Caco-2 (cell line): ENCODE measurements around the gene SLC9A7. TPM values are rescaled to one million over a fixed set of nuclear protein-coding genes. Genes with fewer than 3 reads are reported as not detected.

Source experiments
- BruUV-seq: library from RNA; stranded (reverse); fragments of 400-500 nt; replicated peaks from 2 replicates; lab custom pipeline; 2021; lab: Mats Ljungman, UMichigan
- CTCF ChIA-PET: fragments of 300-600 bp; sonication (Branson Sonifier 250); formaldehyde crosslinking; loops from one replicate; lab custom pipeline; 2022; ENCODE audit warnings: antibody characterized with exemption; lab: Charles Lee
- POLR2A ChIA-PET: fragments of 300-600 bp; sonication (Branson Sonifier 250); formaldehyde crosslinking; loops from one replicate; lab custom pipeline; 2022; ENCODE audit warnings: antibody characterized with exemption; lab: Charles Lee
- DNase-seq, 2 experiments: peaks; one replicate each; pipeline versions ENCODE4 v3.0.0 to v3.0.0-alpha.2; 2020 to 2022
- H3K27me3 ChIP-seq: replicated peaks from 2 replicates; pipeline ENCODE4 v1.6.0; 2011; ENCODE audit warnings: low read length; ENCODE audit not compliant: control insufficient read depth, insufficient read depth
- H3K36me3 ChIP-seq: 2 replicates; pipeline ENCODE4 v1.5.1; 2011; ENCODE audit warnings: low read length; ENCODE audit not compliant: control insufficient read depth, insufficient read depth
- H3K4me1 ChIP-seq: fragments of 250-450 bp; sonication (Bioruptor Pico); 2 replicates; pipeline ENCODE4 v1.5.1; 2020; ENCODE audit warnings: mild to moderate bottlenecking
- H3K4me3 ChIP-seq: 2 replicates; pipeline ENCODE4 v1.5.1; 2011; ENCODE audit warnings: low read depth, mild to moderate bottlenecking, control low read depth, low read length
- H3K9me3 ChIP-seq: fragments of 250-450 bp; sonication (Bioruptor Pico); 2 replicates; pipeline ENCODE4 v1.5.1; 2020; ENCODE audit warnings: mild to moderate bottlenecking, moderate library complexity
- H3K27ac Mint-ChIP-seq: one replicate; pipeline ENCODE4 v1.8.0; 2022; ENCODE audit warnings: mixed read lengths; ENCODE audit not compliant: unreplicated experiment
- H3K27me3 Mint-ChIP-seq: one replicate; pipeline ENCODE4 v1.8.0; 2022; ENCODE audit warnings: mixed read lengths; ENCODE audit not compliant: insufficient read depth, unreplicated experiment
- H3K36me3 Mint-ChIP-seq: one replicate; pipeline ENCODE4 v1.8.0; 2022; ENCODE audit warnings: mild to moderate bottlenecking, mixed read lengths; ENCODE audit not compliant: insufficient read depth, unreplicated experiment
- H3K4me1 Mint-ChIP-seq: one replicate; pipeline ENCODE4 v1.8.0; 2022; ENCODE audit warnings: low read depth, mixed read lengths; ENCODE audit not compliant: unreplicated experiment
- H3K4me3 Mint-ChIP-seq: one replicate; pipeline ENCODE4 v1.8.0; 2022; ENCODE audit warnings: mild to moderate bottlenecking, moderate library complexity, mixed read lengths; ENCODE audit not compliant: unreplicated experiment
- H3K9me3 Mint-ChIP-seq: one replicate; pipeline ENCODE4 v1.8.0; 2022; ENCODE audit warnings: mixed read lengths; ENCODE audit not compliant: unreplicated experiment
- intact Hi-C: fragments of 100-400 bp; cut with micrococcal nuclease; formaldehyde crosslinking; loops from one replicate; pipeline ENCODE4 v1.10.0; 2022; ENCODE audit not compliant: unreplicated experiment
- total RNA-seq: library from RNA; stranded (reverse); gene quantifications from 2 replicates; pipeline ENCODE4 v1.2.3, GENCODE V29; 2022
- TF ChIP-seq, protein P1 (sequence below), 2 experiments: fragments of 200-600 bp in 1 of 2; IDR thresholded peaks; 1 replicate in 1 of 2; 2 replicates in 1 of 2; pipeline versions ENCODE4 v1.5.1 to v1.8.0; 2011 to 2022; ENCODE audit warnings: antibody characterized with exemption in 1 of 2, control low read depth in 1 of 2, inconsistent platforms in 1 of 2, low read depth in 1 of 2, low read length in 1 of 2, mild to moderate bottlenecking in 1 of 2, moderate library complexity in 1 of 2; ENCODE audit not compliant: insufficient read depth in 1 of 2, severe bottlenecking in 1 of 2, unreplicated experiment in 1 of 2

Gene SLC9A7
- total RNA-seq, 1 experiment from 2014 or later = 20.1 TPM

- no peaks in the 10 kb centered on the region for H3K36me3 Mint-ChIP-seq
- no peak overlapping the region for H3K27ac Mint-ChIP-seq
- no peak for DNase-seq
- TF ChIP-seq, protein P1, sequence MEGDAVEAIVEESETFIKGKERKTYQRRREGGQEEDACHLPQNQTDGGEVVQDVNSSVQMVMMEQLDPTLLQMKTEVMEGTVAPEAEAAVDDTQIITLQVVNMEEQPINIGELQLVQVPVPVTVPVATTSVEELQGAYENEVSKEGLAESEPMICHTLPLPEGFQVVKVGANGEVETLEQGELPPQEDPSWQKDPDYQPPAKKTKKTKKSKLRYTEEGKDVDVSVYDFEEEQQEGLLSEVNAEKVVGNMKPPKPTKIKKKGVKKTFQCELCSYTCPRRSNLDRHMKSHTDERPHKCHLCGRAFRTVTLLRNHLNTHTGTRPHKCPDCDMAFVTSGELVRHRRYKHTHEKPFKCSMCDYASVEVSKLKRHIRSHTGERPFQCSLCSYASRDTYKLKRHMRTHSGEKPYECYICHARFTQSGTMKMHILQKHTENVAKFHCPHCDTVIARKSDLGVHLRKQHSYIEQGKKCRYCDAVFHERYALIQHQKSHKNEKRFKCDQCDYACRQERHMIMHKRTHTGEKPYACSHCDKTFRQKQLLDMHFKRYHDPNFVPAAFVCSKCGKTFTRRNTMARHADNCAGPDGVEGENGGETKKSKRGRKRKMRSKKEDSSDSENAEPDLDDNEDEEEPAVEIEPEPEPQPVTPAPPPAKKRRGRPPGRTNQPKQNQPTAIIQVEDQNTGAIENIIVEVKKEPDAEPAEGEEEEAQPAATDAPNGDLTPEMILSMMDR (IDR thresholded peaks at IDR 0.05; ENCODE audit: insufficient read depth in 1 of 2, low read depth in 1 of 2, low read length in 1 of 2, severe bottlenecking in 1 of 2, unreplicated experiment in 1 of 2) = no peak
- H3K4me1 ChIP-seq = no peaks in the 10 kb centered on the region
- no peaks in the 10 kb centered on the region for H3K27me3 Mint-ChIP-seq
- H3K9me3 Mint-ChIP-seq = no peaks in the 10 kb centered on the region
- H3K4me1 Mint-ChIP-seq = no peaks in the 10 kb centered on the region
- no peaks in the 10 kb centered on the region for H3K36me3 ChIP-seq
- H3K27me3 ChIP-seq = no peaks in the 10 kb centered on the region
- no peaks in the 10 kb centered on the region for H3K9me3 ChIP-seq
- ChIA-PET CTCF (no interaction called here), POLR2A (no interaction called here)
- no peak overlapping the region for H3K4me3 Mint-ChIP-seq
- BruUV-seq = no TSS peak
- H3K4me3 ChIP-seq = no peak overlapping the region
- intact Hi-C loops = no loop called here
These were observed 93.4 kb downstream of the SLC9A7 start for GRCh38 chrX:46665232-46666152.

DNA sequence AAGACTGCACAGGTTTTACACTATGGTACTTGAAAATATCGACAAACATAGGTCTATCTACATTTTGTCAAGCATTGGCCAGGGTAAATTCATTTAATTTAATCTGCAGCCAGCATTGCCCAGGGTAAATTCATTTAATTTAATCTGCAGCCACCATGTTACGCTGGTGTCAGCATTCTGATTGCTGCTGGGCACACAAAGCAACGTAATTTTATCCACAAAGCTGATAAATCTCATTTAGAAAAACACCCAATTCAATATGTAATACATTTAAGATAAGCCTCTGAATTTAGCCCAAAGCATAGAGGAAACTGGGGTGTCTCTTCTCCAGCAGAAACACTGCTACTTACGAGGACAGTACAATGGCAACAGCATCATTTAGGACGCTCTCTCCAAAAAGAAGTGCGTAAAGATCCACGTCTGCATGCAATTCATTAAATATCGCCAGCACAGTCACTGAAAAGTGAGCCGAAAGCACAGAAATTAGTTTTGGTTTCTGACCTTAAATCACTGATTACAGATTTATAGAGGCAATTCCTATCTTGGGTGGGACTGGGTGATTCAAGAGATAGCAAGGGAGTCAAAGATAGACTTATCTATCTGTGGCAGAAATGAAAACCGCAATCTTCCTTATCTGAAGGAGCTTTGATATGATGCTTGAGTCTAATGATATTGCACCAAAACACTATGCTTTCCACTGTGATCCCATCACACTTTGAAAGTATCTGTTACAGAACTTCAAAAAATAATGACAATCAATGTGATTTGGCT lies 96.5 kb downstream of the SLC9A7 start:
- Mint-ChIP-seq H3K9me3 (no peaks in the 10 kb centered on the region), H3K27ac (no peak overlapping the region), H3K4me3 (no peak overlapping the region), H3K36me3 (no peaks in the 10 kb centered on the region), H3K4me1 (no peaks in the 10 kb centered on the region), H3K27me3 (no peaks in the 10 kb centered on the region)
- no peak for DNase-seq
- no peaks in the 10 kb centered on the region for H3K9me3 ChIP-seq
- BruUV-seq = no TSS peak
- intact Hi-C loops = no loop called here
- no peaks in the 10 kb centered on the region for H3K4me1 ChIP-seq
- TF ChIP-seq, protein P1 (IDR thresholded peaks at IDR 0.05; ENCODE audit: insufficient read depth in 1 of 2, low read depth in 1 of 2, low read length in 1 of 2, severe bottlenecking in 1 of 2, unreplicated experiment in 1 of 2) = no peak
- no peak overlapping the region for H3K4me3 ChIP-seq
- ChIA-PET CTCF (no interaction called here), POLR2A (no interaction called here)
- H3K27me3 ChIP-seq = no peaks in the 10 kb centered on the region
- no peaks in the 10 kb centered on the region for H3K36me3 ChIP-seq

- H3K4me1 Mint-ChIP-seq = no peaks in the 10 kb centered on the region
- H3K27ac Mint-ChIP-seq = no peak overlapping the region
- no peaks in the 10 kb centered on the region for H3K9me3 Mint-ChIP-seq
- BruUV-seq = no TSS peak
- no peaks in the 10 kb centered on the region for H3K36me3 Mint-ChIP-seq
- no peaks in the 10 kb centered on the region for H3K27me3 ChIP-seq
- CTCF ChIA-PET = interaction anchor here (0.6 kb wide), 1 partner anchor 299 kb away, joined by 3 read pairs; no protein-coding TSS in a partner anchor
- no peak overlapping the region for H3K4me3 Mint-ChIP-seq
- H3K4me1 ChIP-seq = no peaks in the 10 kb centered on the region
- intact Hi-C loops = loop anchor here (1.0 kb wide), 1 partner anchor 143 kb away; no protein-coding TSS in a partner anchor
- DNase-seq = peak; percentile 39 to 45
- H3K4me3 ChIP-seq = no peak overlapping the region
- H3K36me3 ChIP-seq = no peaks in the 10 kb centered on the region
- POLR2A ChIA-PET = no interaction called here
- no peaks in the 10 kb centered on the region for H3K27me3 Mint-ChIP-seq
- no peaks in the 10 kb centered on the region for H3K9me3 ChIP-seq
- TF ChIP-seq, protein P1 (IDR thresholded peaks at IDR 0.05; ENCODE audit: insufficient read depth in 1 of 2, low read depth in 1 of 2, low read length in 1 of 2, severe bottlenecking in 1 of 2, unreplicated experiment in 1 of 2) = peak in 1 of 2 experiments; percentile 45
These were observed 105.4 kb downstream of the SLC9A7 start for GRCh38 chrX:46653482-46653881.
